GM23248 (cell line): Measurements from ENCODE around the gene BCKDHB. TPM values are rescaled to one million over a fixed set of nuclear protein-coding genes. Genes with fewer than 3 reads are reported as not detected.
"Not testable (repeated sequence)": the region's sequence is repeated elsewhere in the genome, so short reads cannot be mapped to it uniquely, and the experiment has no call there.

Experiments
- DNase-seq: peaks from one replicate; pipeline ENCODE4 v3.0.0-alpha.2; 2015
- H2AFZ ChIP-seq: fragments of 200-600 bp; sonication (generic); 2 replicates; pipeline ENCODE4 v1.6.1; 2016; ENCODE audit warnings: antibody characterized with exemption
- H3F3A ChIP-seq: fragments of 200-600 bp; sonication (generic); 2 replicates; pipeline ENCODE4 v1.6.1; 2016; ENCODE audit warnings: mild to moderate bottlenecking, antibody characterized with exemption, mixed run types; ENCODE audit not compliant: insufficient read depth
- H3K27ac ChIP-seq: fragments of 200-600 bp; sonication (generic); 2 replicates; pipeline ENCODE4 v1.5.1; 2016; ENCODE audit warnings: mild to moderate bottlenecking
- H3K27me3 ChIP-seq: fragments of 200-600 bp; sonication (generic); replicated peaks from 2 replicates; pipeline ENCODE4 v1.6.1; 2016; ENCODE audit warnings: mild to moderate bottlenecking; ENCODE audit not compliant: insufficient read depth
- H3K36me3 ChIP-seq: fragments of 200-600 bp; sonication (generic); 2 replicates; pipeline ENCODE4 v1.6.1; 2016; ENCODE audit warnings: low read depth, mild to moderate bottlenecking
- H3K4me1 ChIP-seq: fragments of 200-600 bp; sonication (generic); 2 replicates; pipeline ENCODE4 v1.6.1; 2016; ENCODE audit warnings: mild to moderate bottlenecking; ENCODE audit not compliant: insufficient read depth
- H3K4me2 ChIP-seq: fragments of 200-600 bp; sonication (generic); one replicate; pipeline ENCODE4 v1.6.1; 2016; ENCODE audit warnings: mild to moderate bottlenecking; ENCODE audit not compliant: unreplicated experiment
- H3K4me3 ChIP-seq: fragments of 200-600 bp; sonication (generic); 2 replicates; pipeline ENCODE4 v1.5.1; 2016; ENCODE audit warnings: mild to moderate bottlenecking
- H3K79me2 ChIP-seq: fragments of 200-600 bp; sonication (generic); 2 replicates; pipeline ENCODE4 v1.6.1; 2016; ENCODE audit warnings: mild to moderate bottlenecking; ENCODE audit not compliant: insufficient read depth
- H3K9ac ChIP-seq: fragments of 200-600 bp; sonication (generic); 2 replicates; pipeline ENCODE4 v1.6.1; 2016; ENCODE audit warnings: mild to moderate bottlenecking
- H3K9me2 ChIP-seq: fragments of 200-600 bp; sonication (generic); 2 replicates; pipeline ENCODE4 v1.6.1; 2016; ENCODE audit warnings: mixed run types, mild to moderate bottlenecking, moderate library complexity; ENCODE audit not compliant: insufficient read depth
- H3K9me3 ChIP-seq: fragments of 200-600 bp; sonication (generic); one replicate; pipeline ENCODE4 v1.6.1; 2017; ENCODE audit warnings: low read depth
- H4K20me1 ChIP-seq: fragments of 200-600 bp; sonication (generic); 2 replicates; pipeline ENCODE4 v1.6.0; 2016; ENCODE audit not compliant: insufficient read depth
- EZH2 ChIP-seq: fragments of 200-600 bp; sonication (generic); IDR thresholded peaks from 2 replicates; pipeline ENCODE4 v1.6.1; 2018; ENCODE audit warnings: antibody characterized with exemption, mild to moderate bottlenecking; ENCODE audit not compliant: insufficient read depth, poor library complexity, severe bottlenecking
- EZH2phosphoT487 ChIP-seq: fragments of 200-600 bp; sonication (generic); IDR thresholded peaks from 2 replicates; pipeline ENCODE4 v1.6.1; 2018; ENCODE audit warnings: antibody characterized with exemption, moderate library complexity, mild to moderate bottlenecking, low read depth; ENCODE audit not compliant: insufficient read depth
- WGBS, 2 experiments: methylation state at CpG; one replicate each; pipeline ENCODE4 v1.1.6; 2015 to 2017; ENCODE audit warnings: low lambda C conversion rate in 2 of 2, low coverage in 1 of 2; ENCODE audit errors: missing lambda C conversion rate in 2 of 2; 5-methylcytosine and 5-hydroxymethylcytosine counted together
- in situ Hi-C: fragments of 300-500 bp; cut with MboI; formaldehyde crosslinking; loops from 2 replicates; pipeline ENCODE4 v1.15.0; 2020
- polyA plus RNA-seq: library from polyadenylated mRNA; unstranded; fragments of >200 nt; fragmentation: Nextera tagmentation; extraction: Ambion mirVana; gene quantifications from 2 replicates; pipeline ENCODE4 v1.2.1, GENCODE V29; 2016
- total RNA-seq: library from RNA; depleted of rRNA; stranded (reverse); fragments of >200 nt; shearing (Covaris generic); gene quantifications from 2 replicates; pipeline ENCODE4 v1.2.3, GENCODE V29; 2014; rRNA removed

Gene BCKDHB
- 18.4 and 22.4 TPM in 2 replicates for total RNA-seq
- polyA plus RNA-seq: 33.8 and 35.7 TPM in 2 replicates

DNA sequence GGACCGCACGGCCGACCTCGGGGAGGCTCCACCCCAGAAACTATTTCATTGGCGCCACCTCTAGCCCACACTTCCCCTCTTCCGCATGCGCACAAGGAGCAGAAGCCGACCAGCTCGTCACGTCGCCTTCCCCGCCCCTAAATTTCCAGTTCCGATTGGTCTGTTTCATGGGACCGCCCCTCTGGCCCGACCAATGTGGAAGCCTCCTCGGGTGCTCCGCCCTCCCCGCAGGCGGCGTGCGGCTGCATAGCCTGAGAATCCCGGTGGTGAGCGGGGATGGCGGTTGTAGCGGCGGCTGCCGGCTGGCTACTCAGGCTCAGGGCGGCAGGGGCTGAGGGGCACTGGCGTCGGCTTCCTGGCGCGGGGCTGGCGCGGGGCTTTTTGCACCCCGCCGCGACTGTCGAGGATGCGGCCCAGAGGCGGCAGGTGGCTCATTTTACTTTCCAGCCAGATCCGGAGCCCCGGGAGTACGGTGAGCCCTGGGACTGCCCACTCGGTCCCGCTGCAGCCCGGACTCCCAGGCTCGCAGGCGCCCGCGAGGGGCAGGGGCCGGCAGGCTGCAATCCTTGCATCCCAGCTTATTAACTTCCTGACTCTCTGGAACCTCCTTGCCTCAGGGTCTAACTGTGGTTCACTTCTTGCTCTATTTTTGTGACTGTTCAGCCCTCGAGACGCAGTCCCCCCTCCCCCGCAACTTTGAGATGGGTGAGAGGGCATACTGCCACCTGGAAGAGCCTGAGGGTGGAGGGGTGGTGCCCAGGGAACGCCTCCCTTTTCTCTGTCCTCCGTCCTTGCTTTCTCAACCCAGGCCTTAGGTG is at the start of gene BCKDHB:
BCKDHB (plus strand) TSS at position 254 of the 818 bp plus-strand sequence; CDS start at position 277, 23 bp downstream.
- peak within 1 kb of the TSS; percentile 88 for H3K4me2 ChIP-seq
- in situ Hi-C loops: no loop called here

DNA sequence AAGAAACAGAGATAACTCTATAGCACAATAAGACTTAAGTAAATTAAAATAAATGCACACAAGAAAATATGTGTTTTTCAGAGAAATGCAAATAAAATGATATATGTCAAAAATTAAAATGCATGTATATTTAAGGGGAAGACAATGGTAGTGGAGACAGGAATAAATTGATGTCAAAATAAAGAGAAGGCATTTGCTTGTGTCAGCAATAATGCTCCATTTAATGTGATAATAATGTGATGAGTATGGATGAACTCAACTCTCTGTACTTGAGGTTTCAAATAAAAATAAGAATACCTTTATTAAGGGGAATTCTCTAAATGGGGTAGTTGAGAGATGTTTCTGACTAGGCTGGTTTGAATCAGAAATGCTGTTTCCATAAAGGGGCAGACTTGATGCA is 45.7 kb upstream of the BCKDHB start:
- Histone ChIP-seq H4K20me1 (no peaks in the 10 kb centered on the region), H3K36me3 (no peaks in the 10 kb centered on the region), H3K4me1 (no peaks in the 10 kb centered on the region), H3K27ac (no peak overlapping the region), H3K9ac (no peak overlapping the region), H2AFZ (no peak overlapping the region), H3K9me2 (no peaks in the 10 kb centered on the region), H3F3A (no peaks in the 10 kb centered on the region), H3K4me2 (no peak overlapping the region), H3K79me2 (no peaks in the 10 kb centered on the region), H3K9me3 (no peaks in the 10 kb centered on the region), H3K4me3 (no peak overlapping the region), H3K27me3 (no peaks in the 10 kb centered on the region)
- TF ChIP-seq EZH2 (no peak), EZH2phosphoT487 (no peak)
- DNase-seq: no peak
- in situ Hi-C loops: no loop called here

More for the DNA sequence above, at the start of gene BCKDHB:
- Histone ChIP-seq H3K9me3 (no peaks in the 10 kb centered on the region), H3K9ac (peak within 1 kb of the TSS; percentile 79), H3K27ac (peak within 1 kb of the TSS; percentile 68), H2AFZ (peak within 1 kb of the TSS; percentile 98), H3K4me1 (no peaks in the 10 kb centered on the region; the same call in 1 of the 2 replicates), H3K4me3 (peak within 1 kb of the TSS; percentile 92), H3K79me2 (peaks cover 29% of the 10 kb centered on the region), H4K20me1 (no peaks in the 10 kb centered on the region), H3K27me3 (no peaks in the 10 kb centered on the region), H3K9me2 (no peaks in the 10 kb centered on the region), H3K36me3 (no peaks in the 10 kb centered on the region), H3F3A (no peaks in the 10 kb centered on the region)
- TF ChIP-seq EZH2phosphoT487 (no peak), EZH2 (no peak)
- WGBS, 2 experiments: 1% methylated on average over 45 to 56 of the region's 56 CpGs
- DNase-seq: peak; percentile 100

DNA sequence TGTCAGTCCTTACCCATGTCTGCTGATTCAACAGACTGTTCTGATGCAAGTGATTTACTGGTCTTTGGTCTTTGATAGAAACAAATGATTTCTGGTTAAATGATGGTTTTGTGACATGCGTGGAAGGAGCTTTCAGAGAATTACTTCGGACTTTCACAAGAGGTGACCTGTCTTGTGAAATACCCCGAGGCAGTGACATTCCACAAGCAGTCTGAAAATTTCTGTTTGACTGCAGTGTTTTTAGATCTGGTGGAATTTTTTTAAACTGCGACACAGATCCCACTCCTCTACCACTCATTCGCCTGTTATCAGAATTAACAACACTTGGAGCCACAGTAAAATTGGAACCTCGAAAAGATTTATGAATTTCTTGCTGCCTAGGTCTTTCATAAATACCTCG is 38.3 kb upstream of the BCKDHB start:
- H3K4me2 ChIP-seq, H2AFZ ChIP-seq, H3K9ac ChIP-seq, in situ Hi-C loops, H3K36me3 ChIP-seq, H3K9me3 ChIP-seq, H3K4me1 ChIP-seq, H3K4me3 ChIP-seq, DNase-seq, H4K20me1 ChIP-seq, H3K9me2 ChIP-seq, H3K27ac ChIP-seq, H3K79me2 ChIP-seq, H3K27me3 ChIP-seq, H3F3A ChIP-seq: not testable (repeated sequence)
- WGBS, 2 experiments: 64 to 72% methylated on average over 7 of the region's 7 CpGs

DNA sequence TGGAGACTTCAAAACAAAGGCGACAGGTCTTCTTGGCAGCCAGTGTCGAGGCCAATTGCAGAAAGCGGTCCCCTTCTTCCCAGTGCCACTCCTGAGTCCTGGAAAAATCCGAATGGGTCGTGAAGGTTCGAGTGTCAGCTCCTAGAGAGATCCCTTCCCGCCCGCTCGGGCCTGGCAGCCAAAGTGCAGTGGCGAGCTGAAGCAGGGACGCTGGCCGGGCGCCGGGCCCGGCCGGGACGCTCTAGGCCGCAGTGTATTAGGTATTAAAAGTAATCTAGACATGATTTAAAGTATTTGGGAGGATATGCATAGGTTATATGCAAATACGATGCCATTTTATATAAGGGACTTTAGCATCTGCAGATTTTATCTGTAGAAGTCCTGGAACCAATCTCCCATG is 36.0 kb upstream of the BCKDHB start:
- 86 to 89% methylated on average over 19 of the region's 19 CpGs for WGBS, 2 experiments
- H2AFZ ChIP-seq, H3K4me2 ChIP-seq, H3K4me1 ChIP-seq, H3K4me3 ChIP-seq, H3F3A ChIP-seq, in situ Hi-C loops, H3K27ac ChIP-seq, H3K9me2 ChIP-seq, H3K79me2 ChIP-seq, H3K27me3 ChIP-seq, H4K20me1 ChIP-seq, H3K36me3 ChIP-seq, H3K9me3 ChIP-seq, H3K9ac ChIP-seq, DNase-seq: not testable (repeated sequence)

DNA sequence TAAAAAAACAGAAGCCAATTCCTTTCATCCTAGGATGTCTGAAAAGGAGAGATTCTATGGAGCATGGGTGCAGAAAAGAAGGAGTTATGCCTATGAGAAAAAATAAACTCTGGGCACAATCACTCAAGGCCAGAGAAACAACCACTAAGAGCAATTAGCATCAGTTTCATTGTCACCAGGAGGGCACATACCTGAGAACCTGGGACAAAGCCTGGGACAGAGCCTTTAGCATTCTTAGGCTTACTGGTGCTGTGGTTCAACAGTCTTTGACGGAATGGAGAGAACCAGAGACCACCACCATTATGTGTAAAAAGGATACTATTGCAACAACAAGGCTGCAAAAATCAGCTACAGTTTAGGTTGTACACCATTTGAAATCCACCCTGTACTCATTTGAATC is 29.4 kb upstream of the BCKDHB start:
- H3K9me2 ChIP-seq: no peaks in the 10 kb centered on the region
- no peaks in the 10 kb centered on the region for H3F3A ChIP-seq
- H4K20me1 ChIP-seq: no peaks in the 10 kb centered on the region
- H3K9ac ChIP-seq: no peak overlapping the region
- no peaks in the 10 kb centered on the region for H3K79me2 ChIP-seq
- H3K4me3 ChIP-seq: no peak overlapping the region
- no peaks in the 10 kb centered on the region for H3K4me1 ChIP-seq
- no peaks in the 10 kb centered on the region for H3K36me3 ChIP-seq
- H3K27ac ChIP-seq: no peak overlapping the region
- DNase-seq: no peak
- H3K27me3 ChIP-seq: no peaks in the 10 kb centered on the region
- in situ Hi-C loops: no loop called here
- WGBS, 2 experiments: 56 to 77% methylated on average over 1 of the region's 1 CpG
- TF ChIP-seq EZH2: no peak
- no peak for TF ChIP-seq EZH2phosphoT487
- H3K4me2 ChIP-seq: no peak overlapping the region
- H3K9me3 ChIP-seq: no peaks in the 10 kb centered on the region
- no peak overlapping the region for H2AFZ ChIP-seq
